Measurements from ENCODE around the gene CCSER1.
"Not testable (repeated sequence)": the region's sequence is repeated elsewhere in the genome, so short reads cannot be mapped to it uniquely, and the experiment has no call there.

Gene CCSER1

DNA sequence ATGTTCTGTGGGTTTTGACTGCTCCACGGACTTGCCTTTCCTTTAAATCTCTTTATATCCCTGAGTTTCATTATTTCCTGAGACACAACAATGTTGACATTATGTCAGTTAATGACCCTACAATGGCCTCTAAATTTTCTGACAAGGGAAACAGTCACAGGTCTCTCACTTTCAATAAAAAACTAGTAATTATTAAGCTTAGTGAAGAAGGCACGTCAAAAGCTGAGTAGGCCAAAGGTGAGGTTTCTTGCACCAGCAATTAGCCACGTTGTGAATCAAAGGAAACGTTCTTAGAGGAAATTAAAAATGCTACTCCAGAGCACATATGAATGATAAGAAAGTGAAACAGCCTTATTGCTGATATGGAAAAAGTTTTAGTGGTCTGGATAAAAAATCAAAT is 1246.4 kb downstream of the CCSER1 start:
- no peak for DNase-seq (ENCODE audit: low read depth)

DNA sequence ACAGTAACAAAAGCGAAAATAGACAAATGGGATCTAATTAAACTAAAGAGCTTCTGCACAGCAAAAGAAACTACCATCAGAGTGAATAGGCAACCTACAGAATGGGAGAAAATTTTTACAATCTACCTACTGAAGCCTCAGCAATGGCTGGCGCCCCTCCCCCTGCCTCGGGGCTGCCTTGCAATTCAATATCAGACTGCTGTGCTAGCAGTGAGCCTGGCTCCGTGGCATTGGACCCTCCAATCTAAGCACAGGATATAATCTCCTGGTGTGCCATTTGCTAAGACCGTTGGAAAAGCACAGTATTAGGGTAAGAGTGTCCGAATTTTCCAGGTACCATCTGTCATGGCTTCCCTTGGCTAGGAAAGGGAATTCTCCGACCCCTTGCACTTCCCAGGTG is 1278.2 kb downstream of the CCSER1 start:
- not testable (repeated sequence) for DNase-seq (ENCODE audit: low read depth)

DNA sequence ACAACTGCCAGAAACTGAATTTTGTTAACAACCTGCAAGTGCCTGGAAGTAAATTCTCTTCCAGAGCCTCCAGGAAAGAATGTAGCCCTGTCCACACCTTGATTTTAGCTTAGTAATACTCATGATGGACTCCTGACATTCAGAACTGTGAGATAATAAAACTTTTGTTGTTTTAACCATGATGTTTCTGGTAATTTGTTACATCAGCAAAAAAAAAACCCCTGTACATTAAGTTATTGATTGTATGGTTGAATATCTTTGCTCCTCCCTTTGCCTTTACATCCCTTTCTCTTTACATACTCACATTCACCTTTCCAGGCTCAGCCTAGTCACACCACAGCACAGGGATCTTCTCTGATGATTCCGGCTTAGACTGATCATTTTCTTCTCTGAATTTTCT is 1294.8 kb downstream of the CCSER1 start:
- DNase-seq (ENCODE audit: low read depth): no peak

DNA sequence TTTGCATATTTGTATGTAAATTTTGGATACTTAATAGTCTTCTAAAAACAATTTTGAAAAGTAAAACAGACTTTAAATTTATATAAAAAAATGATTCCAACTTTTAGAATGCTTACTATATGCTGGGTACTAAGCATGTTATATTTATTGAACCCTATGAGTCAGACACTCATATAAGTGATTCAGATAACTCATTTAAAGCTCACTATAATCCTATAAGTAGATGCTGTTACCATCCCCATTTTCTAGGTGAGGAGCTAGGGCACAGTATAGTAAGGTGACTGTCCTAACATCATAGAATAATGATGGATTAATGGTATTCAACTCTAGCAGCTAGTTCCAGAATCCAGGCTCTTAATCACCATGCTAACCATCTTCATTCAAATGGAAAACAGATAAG is 1299.5 kb downstream of the CCSER1 start:
- no peak for DNase-seq (ENCODE audit: low read depth)

DNA sequence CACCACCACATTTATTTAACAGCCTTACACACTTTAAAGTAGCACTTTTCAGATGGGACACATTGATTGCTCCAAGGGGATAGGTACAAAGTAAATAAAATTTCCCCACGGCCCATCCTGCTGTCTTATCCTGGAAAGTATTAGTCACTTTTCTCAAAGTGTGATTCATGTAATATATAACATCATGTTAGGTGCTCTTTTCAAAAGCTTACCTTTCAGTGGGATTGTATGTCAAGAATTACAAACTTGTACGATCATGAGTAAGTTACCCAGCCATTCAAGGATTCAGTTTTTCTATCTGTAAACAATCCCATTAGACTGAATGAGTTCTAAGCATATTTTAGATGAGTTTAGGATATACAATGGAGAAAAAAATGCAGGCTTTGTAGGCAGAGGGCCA is 1300.0 kb downstream of the CCSER1 start:
- DNase-seq (ENCODE audit: low read depth): no peak

DNA sequence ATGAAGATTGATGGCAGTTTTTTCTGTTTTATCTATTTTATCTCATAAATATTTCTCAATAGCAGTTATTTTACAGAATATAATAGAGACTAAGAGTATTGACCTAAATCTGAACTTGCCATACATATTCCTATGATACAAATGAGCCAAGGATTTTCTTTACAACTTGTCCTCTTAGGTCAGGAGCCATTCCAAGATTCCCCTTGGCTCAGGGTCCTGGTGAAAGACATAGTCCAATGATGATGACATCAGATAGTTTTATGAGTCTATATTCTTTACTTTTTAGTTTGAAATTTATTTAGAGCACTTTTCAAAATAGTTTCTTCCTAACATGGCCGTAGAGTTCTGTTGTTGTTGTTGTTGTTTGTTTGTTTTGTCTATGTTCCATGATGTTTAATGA is 1307.4 kb downstream of the CCSER1 start:
- no peak for DNase-seq (ENCODE audit: low read depth)

DNA sequence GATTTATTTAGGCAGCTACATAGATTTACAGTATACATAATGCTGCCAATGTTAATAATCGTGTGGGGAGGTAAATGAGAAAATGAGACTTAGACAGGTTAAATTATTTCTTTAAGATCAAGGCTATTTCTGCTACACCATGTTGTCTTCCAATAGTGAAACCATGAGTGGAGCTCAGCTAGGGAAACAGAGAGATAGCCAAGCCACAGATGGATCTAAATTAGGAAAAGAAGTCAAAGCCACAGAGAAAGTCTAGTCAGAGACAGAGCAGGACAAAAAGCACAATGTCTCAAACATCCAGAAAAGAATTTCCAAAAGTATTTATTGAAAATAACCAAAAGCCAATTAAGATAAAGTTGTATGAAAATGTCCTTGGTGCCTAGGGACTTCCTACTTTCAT is 1309.4 kb downstream of the CCSER1 start:
- DNase-seq (ENCODE audit: low read depth): no peak

DNA sequence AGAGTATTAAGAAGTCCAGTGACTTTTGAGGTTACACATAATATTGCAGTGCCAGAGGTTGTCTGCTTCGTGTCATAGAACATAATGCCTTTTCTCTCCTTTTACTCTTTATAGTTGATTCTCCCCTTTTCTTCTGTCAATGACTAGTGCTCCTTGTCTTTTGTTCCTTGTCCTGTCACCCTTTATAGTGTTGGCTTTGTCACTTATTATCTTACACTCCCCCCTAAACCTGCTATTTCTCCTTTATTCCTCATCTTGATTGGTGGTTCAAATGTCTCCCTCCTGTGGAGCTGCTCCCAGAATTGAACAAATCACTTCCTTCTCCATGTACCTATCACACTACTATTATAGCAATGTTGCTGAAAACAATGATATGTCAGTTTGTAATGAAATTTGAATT is 1320.0 kb downstream of the CCSER1 start:
- DNase-seq (ENCODE audit: low read depth): no peak

DNA sequence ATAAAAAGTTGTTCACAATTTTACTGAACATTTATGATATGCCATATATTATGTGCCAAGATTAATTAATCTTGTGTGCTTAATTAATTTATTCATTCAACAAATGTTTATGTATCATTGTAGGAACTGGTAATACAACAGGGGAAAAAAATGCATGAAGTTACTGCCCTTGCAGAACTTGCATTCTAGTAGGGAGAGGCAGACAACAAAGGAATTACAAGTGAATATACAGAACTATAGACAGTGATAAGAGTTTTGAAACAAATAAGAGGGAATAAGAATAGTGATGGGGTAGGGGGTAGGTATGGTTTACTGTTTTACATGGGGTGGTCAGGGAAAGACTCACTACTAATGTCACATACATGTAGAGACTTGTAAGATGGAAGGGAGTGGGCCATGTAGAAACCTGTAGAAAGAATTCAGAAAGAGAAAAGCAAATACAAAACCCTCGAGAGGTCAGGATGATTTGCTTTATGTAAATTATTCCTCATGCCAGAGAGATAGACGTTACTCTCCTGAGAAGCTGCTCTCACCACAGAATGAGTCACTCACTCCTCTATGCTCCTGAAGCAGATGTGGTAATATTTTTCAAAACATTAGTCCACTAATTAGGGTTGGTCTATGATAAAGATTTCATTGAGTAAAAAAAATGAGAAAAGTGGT is 1321.6 kb downstream of the CCSER1 start:
- DNase-seq (ENCODE audit: low read depth): peak; percentile 12

DNA sequence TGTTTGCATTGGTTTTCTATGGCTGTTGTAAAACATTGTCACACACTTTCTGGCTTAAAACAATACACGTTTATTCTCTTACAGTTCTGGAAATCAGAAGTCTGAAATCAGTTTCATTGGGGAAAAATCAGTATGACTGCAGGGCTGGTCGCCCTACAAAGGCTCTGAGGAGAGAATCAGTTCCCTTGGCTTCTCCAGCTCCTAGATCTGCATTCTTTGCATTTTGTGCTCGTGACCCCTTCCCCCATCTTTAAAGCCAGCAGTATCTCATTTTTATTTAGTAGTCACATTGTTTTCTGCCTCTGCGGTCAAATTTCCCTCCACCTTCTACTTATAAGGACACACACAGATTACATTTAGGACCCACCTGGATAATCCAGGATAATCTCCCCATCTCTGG is 1326.9 kb downstream of the CCSER1 start:
- DNase-seq (ENCODE audit: low read depth): no peak

DNA sequence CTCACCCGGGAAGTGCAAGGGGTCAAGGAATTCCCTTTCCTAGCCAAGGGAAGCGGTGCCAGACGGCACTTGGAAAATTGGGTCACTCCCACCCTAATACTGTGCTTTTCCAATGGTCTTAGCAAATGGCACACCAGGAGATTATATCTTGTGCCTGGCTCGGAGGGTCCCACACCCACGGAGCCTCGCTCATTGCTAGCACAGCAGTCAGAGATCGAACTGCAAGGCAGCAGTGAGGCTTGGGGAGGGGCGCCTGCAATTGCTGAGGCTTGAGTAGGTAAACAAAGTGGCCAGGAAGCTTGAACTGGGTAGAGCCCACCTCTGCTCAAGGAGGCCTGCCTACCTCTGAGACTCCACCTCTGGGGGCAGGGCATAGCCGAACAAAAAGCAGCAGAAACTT is 1335.4 kb downstream of the CCSER1 start:
- not testable (repeated sequence) for DNase-seq (ENCODE audit: low read depth)

DNA sequence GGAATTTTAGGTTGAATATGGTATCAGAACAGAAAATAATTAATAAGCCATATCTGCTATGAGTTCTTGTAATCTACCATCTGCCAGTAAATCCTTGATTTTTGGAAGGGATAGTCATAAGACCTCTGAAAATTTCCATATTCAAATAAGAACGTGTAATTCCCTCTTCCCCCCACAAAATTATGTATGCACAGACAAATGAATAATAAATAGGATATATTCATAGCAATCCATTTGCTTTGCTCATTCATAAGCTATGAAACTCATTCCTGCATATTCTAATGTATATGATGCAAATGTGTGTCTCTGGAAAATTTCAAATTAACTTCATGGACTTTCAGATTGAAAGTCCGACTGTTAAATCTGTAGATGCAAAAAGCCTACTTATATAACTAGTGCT is 1343.5 kb downstream of the CCSER1 start:
- DNase-seq (ENCODE audit: low read depth): no peak

DNA sequence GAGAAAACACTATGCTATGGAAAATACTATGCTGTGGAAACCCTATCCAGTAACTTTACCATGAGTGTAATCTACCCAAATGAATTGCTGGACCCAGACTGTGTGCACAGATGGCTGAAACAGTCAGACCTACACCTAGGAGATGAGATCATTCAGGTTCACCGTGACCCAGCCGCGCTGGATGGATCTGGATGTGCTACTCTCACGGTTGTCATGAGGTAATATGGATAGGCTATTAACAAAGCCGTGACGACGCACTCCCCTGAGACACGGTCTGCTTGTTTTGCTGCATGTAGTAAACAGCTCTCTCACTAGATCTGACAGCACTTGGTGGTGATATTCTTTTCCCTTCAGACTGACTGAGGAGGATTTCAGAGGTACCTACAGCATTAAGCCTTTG is 1344.1 kb downstream of the CCSER1 start:
- no peak for DNase-seq (ENCODE audit: low read depth)

DNA sequence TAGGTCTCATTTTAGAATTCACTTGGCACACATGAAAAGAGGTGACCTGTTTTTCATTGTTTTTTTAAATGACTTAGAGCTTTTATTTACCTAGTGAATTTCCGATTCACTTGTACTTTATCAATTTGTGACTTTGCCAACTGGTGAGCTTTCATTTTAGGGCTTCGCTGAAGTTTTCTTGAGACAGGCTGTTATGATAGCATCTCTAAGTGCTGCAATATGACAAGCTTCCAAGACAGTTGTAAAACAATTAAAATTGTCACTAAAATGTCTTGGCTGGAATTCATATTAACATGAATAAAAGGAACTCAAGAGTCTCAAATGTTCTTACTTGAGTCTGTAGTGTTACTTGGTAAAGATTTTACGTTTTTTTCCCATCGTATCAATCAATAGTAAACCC is 1344.9 kb downstream of the CCSER1 start:
- DNase-seq (ENCODE audit: low read depth): no peak

DNA sequence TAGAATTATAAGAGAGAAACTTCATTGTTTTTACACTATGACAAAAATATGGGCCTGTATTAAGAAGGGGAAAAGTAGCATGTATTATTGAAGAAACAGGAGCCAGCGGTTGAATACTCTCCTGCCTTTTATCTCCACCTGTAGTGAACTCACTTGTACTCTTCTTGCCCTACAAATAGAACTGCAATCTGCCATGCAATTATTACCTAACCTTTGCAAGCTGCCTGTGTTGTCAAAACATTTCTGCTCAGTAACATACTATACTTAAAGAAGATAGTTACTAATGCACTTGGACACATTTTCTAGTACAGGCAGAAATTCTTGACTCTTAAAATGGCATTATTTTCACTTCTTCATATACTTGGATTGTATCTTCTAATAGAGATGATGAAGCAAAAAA is 1358.2 kb downstream of the CCSER1 start:
- DNase-seq (ENCODE audit: low read depth): no peak

DNA sequence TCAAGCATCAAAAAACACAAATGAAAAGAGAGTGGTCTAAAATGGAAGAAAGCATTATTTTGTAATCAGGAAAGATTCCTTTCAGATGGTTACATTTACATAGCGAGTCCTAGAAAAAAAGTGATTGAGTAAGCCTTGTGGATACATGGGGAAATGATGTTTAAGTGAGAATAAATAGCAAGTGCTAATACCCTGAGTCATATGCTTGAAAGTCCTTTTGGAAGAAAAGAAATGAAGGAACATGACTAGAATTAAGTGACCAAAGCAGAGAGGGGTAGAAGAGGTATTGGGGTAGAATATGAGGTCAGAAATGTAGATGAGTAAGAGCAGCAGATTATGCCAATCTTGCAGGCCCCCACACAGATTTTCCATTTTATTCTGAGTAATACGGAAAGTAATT is 1361.8 kb downstream of the CCSER1 start:
- DNase-seq (ENCODE audit: low read depth): no peak

DNA sequence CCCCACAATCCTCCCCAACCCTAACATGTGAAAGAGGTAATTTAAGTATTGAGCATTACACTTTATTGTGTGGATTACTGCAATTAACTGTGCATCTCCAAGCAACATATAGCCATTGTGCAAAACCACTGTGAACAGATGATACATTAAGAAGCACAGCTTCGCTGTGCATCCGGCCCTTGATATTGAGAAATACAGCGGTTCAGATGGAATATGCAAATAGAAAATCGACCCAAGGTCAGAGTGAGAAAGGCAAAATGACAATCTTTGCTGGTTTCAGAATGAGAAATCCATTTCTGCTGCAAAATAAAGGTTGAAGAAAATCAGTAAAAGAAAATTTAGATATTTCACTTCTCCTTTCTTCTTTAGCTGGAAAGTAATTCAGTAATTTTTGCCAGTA is 1370.7 kb downstream of the CCSER1 start:
- no peak for DNase-seq (ENCODE audit: low read depth)

DNA sequence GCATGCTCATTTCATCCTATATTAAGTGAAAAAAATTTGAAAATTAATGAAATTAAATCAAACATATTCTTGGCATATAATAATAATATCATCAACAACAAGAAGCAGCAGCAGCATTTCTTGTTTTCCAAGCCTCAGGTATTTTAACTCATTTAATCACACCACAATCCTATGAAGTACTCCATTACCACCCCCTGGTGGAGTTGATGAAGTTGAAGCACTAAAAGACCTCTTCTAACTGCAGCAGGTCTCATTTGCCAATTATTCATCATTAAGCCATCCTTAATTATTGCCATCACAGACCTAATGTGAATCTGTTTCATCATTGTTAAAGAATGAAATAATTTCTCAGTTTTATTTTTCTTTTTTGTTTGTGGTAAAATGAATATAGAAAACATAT is 1375.2 kb downstream of the CCSER1 start:
- peak; percentile 1 for DNase-seq (ENCODE audit: low read depth)

DNA sequence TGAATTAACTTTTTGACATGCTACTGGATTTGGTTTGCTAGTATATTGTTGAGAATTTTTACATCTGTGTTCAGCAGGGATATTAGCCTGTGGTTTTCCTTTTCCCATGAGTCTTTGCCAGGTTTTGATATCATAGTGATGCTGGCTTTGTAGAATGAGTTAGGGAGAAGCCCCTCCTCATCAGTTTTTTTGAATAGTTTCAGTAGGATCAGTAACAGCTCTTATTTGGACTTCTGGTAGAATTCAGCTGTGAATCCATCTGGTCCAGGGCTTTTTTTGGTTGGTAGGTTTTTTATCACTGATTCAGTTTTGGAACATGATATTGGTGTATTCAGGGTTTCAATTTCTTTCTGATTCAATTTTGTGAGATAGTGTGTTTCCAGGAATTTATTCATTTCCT is 1386.1 kb downstream of the CCSER1 start:
- DNase-seq (ENCODE audit: low read depth): no peak

DNA sequence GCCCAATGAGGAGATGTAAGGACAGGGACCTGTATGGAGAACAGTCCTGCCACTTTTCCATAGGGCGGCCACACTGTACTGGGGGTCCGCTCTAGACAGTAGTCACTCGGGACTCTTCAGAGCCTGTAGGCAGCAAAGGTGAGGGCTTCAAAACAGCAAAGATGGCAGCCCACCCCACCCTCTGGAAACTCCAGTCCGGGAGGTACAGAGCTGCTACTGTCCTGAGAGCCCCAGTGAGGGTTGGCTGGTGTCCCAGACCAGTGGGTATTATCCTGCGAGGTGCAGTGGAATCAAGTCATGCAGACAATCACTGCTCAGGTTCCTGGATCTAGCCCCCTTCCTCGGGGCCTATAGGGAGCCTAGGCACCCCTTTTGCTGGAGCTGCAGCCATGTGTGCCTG is 1392.0 kb downstream of the CCSER1 start:
- no peak for DNase-seq (ENCODE audit: low read depth)

DNA sequence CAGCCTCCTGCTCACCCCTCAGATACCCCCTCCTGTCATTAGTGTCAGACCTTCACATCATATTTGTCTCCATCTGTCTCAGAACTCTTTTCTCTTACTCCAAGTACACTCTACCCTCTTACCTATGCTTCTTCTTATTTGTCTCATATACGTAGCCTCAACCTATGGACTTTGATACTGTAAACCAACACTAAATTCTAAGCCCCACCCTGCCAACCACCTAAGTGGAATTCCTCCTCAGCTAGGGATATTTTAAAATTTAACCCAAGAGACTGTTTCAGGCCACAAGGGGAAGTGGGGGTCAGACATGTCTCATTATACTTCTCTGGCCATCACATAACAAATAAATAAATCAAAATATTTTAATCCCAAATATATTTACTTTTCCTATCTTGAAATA is 1398.4 kb downstream of the CCSER1 start:
- DNase-seq (ENCODE audit: low read depth): no peak

DNA sequence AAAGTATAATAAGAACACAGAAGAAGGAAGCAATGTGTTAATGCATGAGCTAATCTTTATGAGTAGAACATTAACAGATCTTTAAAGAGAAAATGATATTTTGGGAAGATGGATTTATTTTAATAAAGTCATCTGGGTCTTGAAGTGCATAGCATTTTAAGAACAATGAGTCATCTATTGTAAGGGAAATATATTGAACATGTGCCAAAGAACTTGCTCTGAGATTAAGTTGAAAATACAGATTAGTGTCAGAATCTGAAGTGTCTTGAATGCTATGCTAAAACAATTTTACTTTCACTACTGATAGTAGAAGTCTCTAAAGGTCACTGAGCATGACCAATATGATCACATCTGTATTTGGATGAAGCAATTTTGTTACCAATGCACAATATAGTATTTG is 1399.9 kb downstream of the CCSER1 start:
- no peak for DNase-seq (ENCODE audit: low read depth)

DNA sequence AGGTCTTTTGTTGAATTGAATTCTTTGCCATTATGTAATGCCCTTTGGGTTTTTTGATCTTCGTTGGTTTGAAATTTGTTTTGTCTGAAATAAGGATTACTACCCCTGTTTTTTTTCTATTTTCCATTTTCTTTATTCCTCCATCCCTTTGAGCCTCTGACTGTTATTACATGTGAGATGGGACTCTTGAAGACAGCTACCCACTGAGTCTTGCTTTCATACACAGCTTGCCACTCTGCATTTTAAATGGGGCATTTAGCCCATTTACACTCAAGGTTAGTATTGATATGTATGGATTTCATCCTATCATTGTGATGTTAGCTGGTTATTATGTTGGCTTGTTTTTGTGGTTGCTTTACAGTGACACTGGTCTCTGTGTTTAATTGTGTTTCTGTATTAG is 1440.4 kb downstream of the CCSER1 start:
- no peak for DNase-seq (ENCODE audit: low read depth)

DNA sequence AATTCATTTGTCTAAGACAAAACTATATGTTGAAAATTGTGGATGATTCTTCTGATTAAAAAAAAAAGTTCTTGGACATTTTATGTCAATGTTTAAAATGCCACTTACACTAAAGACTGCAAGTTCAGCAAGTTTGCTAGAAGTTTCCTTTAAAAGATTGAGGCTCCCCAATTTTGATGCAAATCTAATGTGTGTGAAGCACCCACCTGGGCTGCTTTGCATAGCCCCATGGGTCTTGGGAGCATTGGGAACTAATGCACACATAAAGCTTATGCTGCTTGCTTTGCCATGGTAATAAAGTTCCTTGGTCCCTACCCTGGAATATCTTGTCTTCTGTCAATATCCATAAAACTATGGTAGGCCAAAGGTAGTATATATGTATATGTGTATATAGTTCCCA is 1450.7 kb downstream of the CCSER1 start:
- DNase-seq (ENCODE audit: low read depth): no peak

DNA sequence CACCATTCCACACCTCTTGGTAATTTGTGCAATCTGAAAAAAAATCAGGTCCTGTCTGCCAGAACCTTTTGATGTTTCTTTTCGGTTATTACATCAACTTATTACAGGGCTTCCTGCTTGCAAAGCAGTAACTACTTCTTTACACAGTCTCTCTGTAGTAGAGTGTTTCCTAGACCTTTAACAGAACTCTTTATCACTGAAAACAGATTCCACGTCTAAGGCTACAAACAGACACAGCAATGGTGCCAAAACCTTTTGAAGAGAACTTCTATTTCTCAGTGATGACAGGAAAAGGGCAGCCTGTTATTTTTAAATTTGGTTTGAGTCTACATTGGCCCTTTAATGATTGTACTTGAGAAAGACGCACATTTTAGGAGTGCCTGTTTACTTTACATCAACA is 1463.1 kb downstream of the CCSER1 start:
- DNase-seq (ENCODE audit: low read depth): no peak
